Thyroid gland (tissue), 4 donors: ENCODE measurements around the gene HAGHL. TPM values are rescaled to one million over a fixed set of nuclear protein-coding genes. Genes with fewer than 3 reads are reported as not detected.

Source experiments
- DNase-seq, 2 donors: peaks; one replicate each; pipeline ENCODE4 v3.0.0-alpha.2; 2019
- H3K27ac ChIP-seq, 3 donors: fragments of 200-600 bp; sonication (generic); 1 replicate in 2 of 3; 2 replicates in 1 of 3; pipeline ENCODE4 v1.5.1; 2016 to 2019; ENCODE audit warnings: mild to moderate bottlenecking in 1 of 3, moderate library complexity in 1 of 3
- H3K27me3 ChIP-seq: fragments of 200-600 bp; sonication (generic); one replicate; pipeline ENCODE4 v1.5.1; 2019
- H3K36me3 ChIP-seq, 2 donors: fragments of 200-600 bp; sonication (generic); one replicate each; pipeline ENCODE4 v1.5.1; 2016 to 2019
- H3K4me1 ChIP-seq, 2 donors: fragments of 200-600 bp; sonication (generic); one replicate each; pipeline ENCODE4 v1.5.1; 2017 to 2019
- H3K4me3 ChIP-seq, 3 donors: fragments of 200-600 bp; sonication (generic); replicated peaks in 1 of 3; 1 replicate in 2 of 3; 2 replicates in 1 of 3; pipeline ENCODE4 v1.5.1; 2016; ENCODE audit warnings: mild to moderate bottlenecking in 1 of 3
- H3K9me3 ChIP-seq: fragments of 200-600 bp; sonication (generic); one replicate; pipeline ENCODE4 v1.5.1; 2017
- CTCF ChIP-seq, 6 experiments: fragments of 200-600 bp in 3 of 6; fragments of 450-650 bp in 3 of 6; sonication (generic) in 3 of 6; IDR thresholded peaks; one replicate each; pipeline ENCODE4 v1.5.1; 2016 to 2019; ENCODE audit warnings: antibody characterized with exemption in 6 of 6, mild to moderate bottlenecking in 2 of 6, inconsistent platforms in 1 of 6, moderate library complexity in 1 of 6
- POLR2A ChIP-seq, 2 donors: fragments of 450-650 bp; IDR thresholded peaks; one replicate each; pipeline ENCODE4 v1.6.1; 2017; ENCODE audit warnings: antibody characterized with exemption in 2 of 2, mild to moderate bottlenecking in 2 of 2, moderate library complexity in 1 of 2
- WGBS, 2 donors: methylation state at CpG; one replicate each; pipeline ENCODE4 v1.1.5; 2017; 5-methylcytosine and 5-hydroxymethylcytosine counted together
- intact Hi-C: fragments of 100-400 bp; cut with DNase I; formaldehyde crosslinking; loops from one replicate; pipeline ENCODE4 v1.15.1; 2023
- total RNA-seq, 4 donors: library from RNA; depleted of rRNA; stranded (reverse); fragments of >200 nt; gene quantifications; one replicate each; pipeline ENCODE4 v1.2.3, GENCODE V29; 2016

Gene HAGHL
- total RNA-seq, 4 donors from 2014 or later = 3.8 to 8.7 (median 5.1) TPM; not detected in 1

- Histone ChIP-seq H3K4me3 (no peak overlapping the region), H3K27ac (no peak overlapping the region), H3K36me3 (no peaks in the 10 kb centered on the region), H3K9me3 (no peaks in the 10 kb centered on the region), H3K27me3 (no peaks in the 10 kb centered on the region), H3K4me1 (peaks cover 0 to 4% of the 10 kb centered on the region in 2 donors)
- WGBS, 2 donors = 62 to 65% methylated on average over 11 of the region's 11 CpGs
- TF ChIP-seq CTCF (IDR thresholded peaks at IDR 0.05) (no peak), POLR2A (IDR thresholded peaks at IDR 0.05) (no peak)
- no peak for DNase-seq
- intact Hi-C loops = no loop called here
Measured at GRCh38 chr16:754656-755055, 27.8 kb downstream of the HAGHL start.

GRCh38 chr16:756428-756827 lies 29.5 kb downstream of the HAGHL start:
- no peak for DNase-seq
- peaks cover 4 to 5% of the 10 kb centered on the region in 2 donors for H3K4me1 ChIP-seq
- 96% methylated on average over 5 of the region's 5 CpGs for WGBS, 2 donors
- intact Hi-C loops = no loop called here
- H3K36me3 ChIP-seq = no peaks in the 10 kb centered on the region
- no peaks in the 10 kb centered on the region for H3K9me3 ChIP-seq
- no peak overlapping the region for H3K4me3 ChIP-seq
- H3K27ac ChIP-seq = no peak overlapping the region
- no peaks in the 10 kb centered on the region for H3K27me3 ChIP-seq
- TF ChIP-seq POLR2A (IDR thresholded peaks at IDR 0.05) = no peak

- H3K4me3 ChIP-seq = no peak overlapping the region
- DNase-seq = peak; percentile 67
- intact Hi-C loops = no loop called here
- no peaks in the 10 kb centered on the region for H3K27me3 ChIP-seq
- no peaks in the 10 kb centered on the region for H3K36me3 ChIP-seq
- H3K9me3 ChIP-seq = no peaks in the 10 kb centered on the region
- 64 to 65% methylated on average over 27 to 28 of the region's 34 CpGs for WGBS, 2 donors
- H3K27ac ChIP-seq = no peak overlapping the region
- peaks cover 4 to 5% of the 10 kb centered on the region in 2 donors for H3K4me1 ChIP-seq
- TF ChIP-seq CTCF (IDR thresholded peaks at IDR 0.05) (no peak), POLR2A (IDR thresholded peaks at IDR 0.05) (no peak)
Measured at GRCh38 chr16:759110-759910, 32.4 kb downstream of the HAGHL start.

- no peaks in the 10 kb centered on the region for H3K36me3 ChIP-seq
- no peaks in the 10 kb centered on the region for H3K9me3 ChIP-seq
- H3K27me3 ChIP-seq = no peaks in the 10 kb centered on the region
- no peak overlapping the region for H3K4me3 ChIP-seq
- peaks cover 4 to 5% of the 10 kb centered on the region in 2 donors for H3K4me1 ChIP-seq
- 53 to 80% methylated on average over 1 to 15 of the region's 15 CpGs for WGBS, 2 donors
- no peak for DNase-seq
- no peak overlapping the region for H3K27ac ChIP-seq
- TF ChIP-seq POLR2A (IDR thresholded peaks at IDR 0.05) (no peak), CTCF (IDR thresholded peaks at IDR 0.05) (no peak)
- intact Hi-C loops = no loop called here
Measured at GRCh38 chr16:760065-760464, 33.2 kb downstream of the HAGHL start.

GRCh38 chr16:760545-761343 lies 33.8 kb downstream of the HAGHL start, which contains the start of gene MSLN:
MSLN (plus strand) TSS chr16:760734; CDS start chr16:762681, 1,947 bp downstream.
- no peak within 1 kb of the TSS for H3K27ac ChIP-seq
- 86 to 88% methylated on average over 7 to 36 of the region's 37 CpGs for WGBS, 2 donors
- peaks cover 4 to 5% of the 10 kb centered on the region in 2 donors for H3K4me1 ChIP-seq
- no peaks in the 10 kb centered on the region for H3K36me3 ChIP-seq
- intact Hi-C loops = no loop called here
- H3K4me3 ChIP-seq = no peak within 1 kb of the TSS
- H3K27me3 ChIP-seq = no peaks in the 10 kb centered on the region
- no peaks in the 10 kb centered on the region for H3K9me3 ChIP-seq
- no peak for DNase-seq
- no peak for TF ChIP-seq POLR2A (IDR thresholded peaks at IDR 0.05)
- TF ChIP-seq CTCF (IDR thresholded peaks at IDR 0.05) = no peak
